Sigmoid colon (tissue), 7 donors: ENCODE data around the gene ZBED1. TPM values are rescaled to one million over a fixed set of nuclear protein-coding genes. Genes with fewer than 3 reads are reported as not detected.
"Not testable (repeated sequence)": the region's sequence is repeated elsewhere in the genome, so short reads cannot be mapped to it uniquely, and the experiment has no call there.

ENCODE experiments used
- DNase-seq: peaks from one replicate; pipeline ENCODE4 v3.0.0-alpha.2; 2019
- H3K27ac ChIP-seq, 4 donors: fragments of 200-600 bp; sonication (generic); one replicate each; pipeline ENCODE4 v1.5.1; 2016 to 2019; ENCODE audit warnings: mild to moderate bottlenecking in 1 of 4
- H3K27me3 ChIP-seq, 3 donors: fragments of 200-600 bp; sonication (generic); one replicate each; pipeline ENCODE4 v1.5.1; 2019; ENCODE audit warnings: mild to moderate bottlenecking in 1 of 3
- H3K36me3 ChIP-seq, 4 donors: fragments of 200-600 bp; sonication (generic); one replicate each; pipeline ENCODE4 v1.5.1; 2016 to 2019
- H3K4me1 ChIP-seq, 4 donors: fragments of 200-600 bp; sonication (generic); one replicate each; pipeline ENCODE4 v1.5.1; 2017 to 2019
- H3K4me3 ChIP-seq, 4 donors: fragments of 200-600 bp; sonication (generic); one replicate each; pipeline ENCODE4 v1.5.1; 2017 to 2019; ENCODE audit warnings: mild to moderate bottlenecking in 2 of 4, moderate library complexity in 1 of 4
- H3K9me3 ChIP-seq, 4 donors: fragments of 200-600 bp in 3 of 4; sonication (generic) in 3 of 4; one replicate each; pipeline versions ENCODE4 v1.5.1 to v1.6.1; 2013 to 2019
- CTCF ChIP-seq, 4 experiments: fragments of 450-650 bp in 3 of 4; fragments of 200-600 bp in 1 of 4; IDR thresholded peaks; one replicate each; pipeline ENCODE4 v1.5.1; 2016 to 2019; ENCODE audit warnings: antibody characterized with exemption in 4 of 4, mild to moderate bottlenecking in 3 of 4, moderate library complexity in 2 of 4
- EP300 ChIP-seq, 4 donors: sonication (generic); formaldehyde crosslinking; IDR thresholded peaks; one replicate each; pipeline ENCODE4 v1.6.1; 2017; ENCODE audit warnings: antibody characterized with exemption in 4 of 4
- POLR2A ChIP-seq, 2 donors: fragments of 450-650 bp; IDR thresholded peaks; one replicate each; pipeline ENCODE4 v1.6.1; 2016; ENCODE audit warnings: antibody characterized with exemption in 2 of 2, mild to moderate bottlenecking in 2 of 2, moderate library complexity in 2 of 2
- POLR2AphosphoS5 ChIP-seq, 4 donors: sonication (generic); formaldehyde crosslinking; IDR thresholded peaks; one replicate each; pipeline ENCODE4 v1.6.1; 2017; ENCODE audit warnings: antibody characterized with exemption in 4 of 4
- WGBS, 2 donors: extraction: QIAGEN DNeasy Blood & Tissue Kit; methylation state at CpG; one replicate each; pipeline ENCODE4 v1.1.7; 2013; 5-methylcytosine and 5-hydroxymethylcytosine counted together
- intact Hi-C: fragments of 100-400 bp; cut with DNase I; formaldehyde crosslinking; loops from one replicate; pipeline ENCODE4 v1.15.1; 2023
- polyA plus RNA-seq, 3 donors: library from polyadenylated mRNA; stranded (reverse); fragments of 200-250 nt; gene quantifications; one replicate each; pipeline ENCODE4 v1.2.3, GENCODE V29; 2013
- total RNA-seq, 4 donors: library from RNA; depleted of rRNA; stranded (reverse); fragments of >200 nt; gene quantifications; one replicate each; pipeline ENCODE4 v1.1.0, GENCODE V29; 2016
- donor health status: healthy with polysubstance abuse.
- donor health status: Bipolar disorder and iron deficiency.
- donor health status: healthy.

Gene ZBED1
- total and polyA plus RNA-seq, 7 donors, result 24.6 to 35.6 (median 28.5) TPM

DNA sequence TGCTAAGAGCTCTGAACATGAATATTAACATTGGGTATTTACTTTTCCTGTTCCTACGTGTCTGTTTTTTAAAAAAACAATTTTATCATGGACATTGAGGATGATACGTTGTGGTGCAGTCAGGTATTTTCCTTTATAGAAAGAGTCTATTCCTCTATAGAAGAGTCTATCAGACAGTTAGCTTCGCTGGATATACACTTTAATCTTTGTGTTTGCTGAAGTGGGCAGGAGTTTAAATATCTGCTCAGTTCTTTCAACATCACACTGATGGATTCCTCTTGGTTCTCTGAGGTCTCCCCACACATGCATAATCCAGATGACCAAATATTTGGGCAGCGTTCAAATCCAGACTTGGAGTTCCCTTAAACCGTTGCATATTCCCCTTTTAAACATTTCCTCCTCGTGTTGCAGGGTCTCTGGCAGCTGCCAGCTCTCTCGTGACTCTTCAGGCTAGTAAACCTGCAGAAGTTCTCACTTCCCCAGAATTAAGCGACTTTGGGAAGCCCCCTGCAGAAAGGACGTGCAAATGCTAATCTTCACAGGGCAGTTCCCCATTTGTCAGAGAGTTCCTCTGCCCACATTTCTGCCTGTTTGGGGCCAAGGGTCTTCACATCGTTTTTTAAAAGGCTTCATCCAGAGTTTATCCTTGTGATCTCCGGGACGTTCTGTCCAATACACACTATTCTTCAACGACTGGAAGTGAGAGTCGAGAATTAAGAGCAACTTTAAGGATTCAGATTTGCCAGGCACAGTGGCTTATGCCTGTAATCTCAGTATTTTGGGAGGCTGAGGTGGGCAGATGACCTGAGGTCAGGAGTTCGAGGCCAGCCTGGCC lies 20.5 kb upstream of the ZBED1 start:
- Histone ChIP-seq H3K4me1 (no peaks in the 10 kb centered on the region), H3K36me3 (no peaks in the 10 kb centered on the region), H3K4me3 (no peak overlapping the region), H3K9me3 (no peaks in the 10 kb centered on the region), H3K27me3 (no peaks in the 10 kb centered on the region), H3K27ac (peak overlapping the region in 1 of 4 donors; percentile 10)
- no peak for DNase-seq
- 34 to 57% methylated on average over 15 of the region's 15 CpGs for WGBS, 2 donors
- TF ChIP-seq EP300 (IDR thresholded peaks at IDR 0.05), result no peak
- TF ChIP-seq CTCF (IDR thresholded peaks at IDR 0.05), result no peak
- no peak for TF ChIP-seq POLR2AphosphoS5 (IDR thresholded peaks at IDR 0.05)
- no peak for TF ChIP-seq POLR2A (IDR thresholded peaks at IDR 0.05)
- intact Hi-C loops, result no loop called here

DNA sequence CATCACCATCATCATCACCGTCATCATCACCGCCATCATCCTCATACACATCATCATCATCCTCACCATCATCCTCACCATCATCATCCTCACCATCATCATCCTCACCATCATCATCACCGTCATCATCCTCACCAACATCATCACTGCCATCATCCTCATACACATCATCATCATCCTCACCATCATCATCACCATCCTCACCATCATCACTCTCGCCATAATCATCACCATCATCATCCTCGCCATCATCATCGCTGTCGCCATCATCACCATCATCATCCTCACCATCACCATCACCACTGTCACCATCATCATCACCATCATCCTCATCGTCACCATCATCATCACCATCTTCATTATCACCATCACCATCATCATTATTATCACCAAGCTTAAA lies 19.8 kb upstream of the ZBED1 start:
- intact Hi-C loops, result no loop called here
- no peak overlapping the region for H3K4me3 ChIP-seq
- TF ChIP-seq CTCF (IDR thresholded peaks at IDR 0.05) (no peak), POLR2AphosphoS5 (IDR thresholded peaks at IDR 0.05) (no peak), POLR2A (IDR thresholded peaks at IDR 0.05) (no peak), EP300 (IDR thresholded peaks at IDR 0.05) (no peak)
- 97 to 98% methylated on average over 8 of the region's 8 CpGs for WGBS, 2 donors
- no peak for DNase-seq
- H3K27me3 ChIP-seq, result no peaks in the 10 kb centered on the region
- no peaks in the 10 kb centered on the region for H3K4me1 ChIP-seq
- no peak overlapping the region for H3K27ac ChIP-seq
- H3K36me3 ChIP-seq, result no peaks in the 10 kb centered on the region
- H3K9me3 ChIP-seq, result no peaks in the 10 kb centered on the region

DNA sequence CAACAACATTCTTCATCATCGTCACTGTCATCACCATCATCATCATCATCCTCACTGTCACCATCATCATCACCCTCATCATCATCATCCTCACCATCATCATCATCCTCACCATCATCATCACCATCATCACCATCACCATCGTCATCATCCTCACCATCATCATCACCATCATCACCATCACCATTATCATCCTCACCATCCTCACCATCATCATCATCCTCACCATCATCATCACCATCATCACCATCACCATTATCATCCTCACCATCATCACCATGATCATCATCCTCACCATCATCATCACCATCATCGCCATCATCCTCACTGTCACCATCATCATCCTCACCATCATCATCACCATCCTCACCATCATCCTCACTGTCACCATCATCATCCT lies 18.9 kb upstream of the ZBED1 start:
- H3K36me3 ChIP-seq, intact Hi-C loops, DNase-seq, H3K9me3 ChIP-seq, H3K27me3 ChIP-seq, H3K4me1 ChIP-seq, H3K4me3 ChIP-seq, H3K27ac ChIP-seq: not testable (repeated sequence)
- 58 to 59% methylated on average over 3 of the region's 3 CpGs for WGBS, 2 donors

DNA sequence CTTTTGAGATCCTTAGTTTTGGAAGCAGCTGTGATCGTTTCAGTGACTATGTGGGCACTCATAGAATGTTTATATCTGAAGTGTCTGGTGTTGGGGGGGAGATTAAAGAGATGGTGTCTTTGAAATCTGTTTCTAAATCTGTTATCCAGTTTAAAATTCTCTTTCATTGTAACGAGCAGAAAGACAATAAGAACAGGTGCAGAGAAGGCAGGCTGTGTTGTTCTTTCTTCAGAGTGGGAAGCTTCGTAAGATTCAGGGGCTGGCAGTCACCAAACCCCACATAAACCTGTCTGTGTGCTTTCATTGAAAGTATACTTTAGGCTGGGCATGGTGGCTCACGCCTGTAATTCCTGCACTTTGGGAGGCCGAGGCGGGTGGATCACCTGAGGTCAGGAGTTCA lies 16.3 kb upstream of the ZBED1 start:
- 59 to 64% methylated on average over 6 of the region's 6 CpGs for WGBS, 2 donors
- Histone ChIP-seq H3K9me3 (no peaks in the 10 kb centered on the region), H3K4me1 (no peaks in the 10 kb centered on the region), H3K27me3 (no peaks in the 10 kb centered on the region), H3K4me3 (no peak overlapping the region), H3K27ac (no peak overlapping the region), H3K36me3 (no peaks in the 10 kb centered on the region)
- intact Hi-C loops, result no loop called here
- TF ChIP-seq CTCF (IDR thresholded peaks at IDR 0.05) (no peak), POLR2AphosphoS5 (IDR thresholded peaks at IDR 0.05) (no peak), EP300 (IDR thresholded peaks at IDR 0.05) (no peak), POLR2A (IDR thresholded peaks at IDR 0.05) (no peak)
- DNase-seq, result no peak

DNA sequence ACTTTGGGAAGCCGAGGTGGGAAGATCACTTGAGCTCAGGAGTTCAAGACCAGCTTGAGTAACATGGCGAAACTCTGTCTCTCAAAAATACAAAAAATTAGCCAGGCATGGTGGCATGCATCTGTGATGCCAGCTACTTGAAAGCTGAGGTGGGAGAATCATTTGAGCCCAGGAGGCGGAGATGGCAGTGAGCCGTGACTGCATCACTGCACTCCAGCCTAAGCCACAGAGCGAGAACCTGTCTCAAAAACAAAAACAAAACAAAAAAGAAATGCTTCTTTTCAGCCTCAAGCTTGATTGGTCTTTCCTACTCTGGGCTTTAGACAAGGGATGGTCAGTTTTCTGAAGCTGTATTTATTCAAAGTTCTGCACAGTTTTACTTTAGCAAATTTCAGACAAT lies 15.8 kb upstream of the ZBED1 start:
- H3K27ac ChIP-seq, result no peak overlapping the region
- TF ChIP-seq CTCF (IDR thresholded peaks at IDR 0.05) (no peak), EP300 (IDR thresholded peaks at IDR 0.05) (no peak), POLR2A (IDR thresholded peaks at IDR 0.05) (no peak), POLR2AphosphoS5 (IDR thresholded peaks at IDR 0.05) (no peak)
- H3K4me1 ChIP-seq, result no peaks in the 10 kb centered on the region
- no peaks in the 10 kb centered on the region for H3K27me3 ChIP-seq
- no peak overlapping the region for H3K4me3 ChIP-seq
- no peaks in the 10 kb centered on the region for H3K36me3 ChIP-seq
- H3K9me3 ChIP-seq, result no peaks in the 10 kb centered on the region
- WGBS, 2 donors, result 72 to 88% methylated on average over 5 of the region's 5 CpGs
- intact Hi-C loops, result no loop called here
- no peak for DNase-seq
